Measurements from ENCODE around the gene KMT5B.

Gene KMT5B

GRCh38 chr11:68215524-68216170 lies 2.6 kb upstream of the KMT5B start:
- no peak for DNase-seq (ENCODE audit: low spot score)

- DNase-seq (ENCODE audit: low spot score): no peak
These were observed 2.0 kb upstream of the KMT5B start for GRCh38 chr11:68215087-68215445.

GRCh38 chr11:68214173-68215086 lies 1.3 kb upstream of the KMT5B start:
- no peak for DNase-seq (ENCODE audit: low spot score)

- peak; percentile 92 for DNase-seq (ENCODE audit: low spot score)
These were observed 568 bp upstream of the KMT5B start for GRCh38 chr11:68213555-68214172.

GRCh38 chr11:68212421-68213134 lies 518 bp downstream of the KMT5B start:
- peak; percentile 86 for DNase-seq (ENCODE audit: low spot score)

- DNase-seq (ENCODE audit: low spot score): no peak
These were observed 1.6 kb downstream of the KMT5B start for GRCh38 chr11:68211546-68211945.

GRCh38 chr11:68206211-68206610 lies 6.9 kb downstream of the KMT5B start:
- DNase-seq (ENCODE audit: low spot score): peak; percentile 79

- DNase-seq (ENCODE audit: low spot score): no peak
These were observed 8.7 kb downstream of the KMT5B start for GRCh38 chr11:68204402-68204801.

- no peak for DNase-seq (ENCODE audit: low spot score)
These were observed 10.9 kb downstream of the KMT5B start for GRCh38 chr11:68202165-68202564.

- no peak for DNase-seq (ENCODE audit: low spot score)
These were observed 11.6 kb downstream of the KMT5B start for GRCh38 chr11:68201492-68201891.

- no peak for DNase-seq (ENCODE audit: low spot score)
These were observed 12.5 kb downstream of the KMT5B start for GRCh38 chr11:68200639-68201038.

GRCh38 chr11:68199295-68199987 lies 13.7 kb downstream of the KMT5B start:
- no peak for DNase-seq (ENCODE audit: low spot score)

GRCh38 chr11:68196219-68196618 lies 16.9 kb downstream of the KMT5B start:
- no peak for DNase-seq (ENCODE audit: low spot score)

GRCh38 chr11:68194675-68195294 lies 18.3 kb downstream of the KMT5B start:
- no peak for DNase-seq (ENCODE audit: low spot score)

- no peak for DNase-seq (ENCODE audit: low spot score)
These were observed 20.1 kb downstream of the KMT5B start for GRCh38 chr11:68193018-68193417.

GRCh38 chr11:68191661-68192579 lies 21.2 kb downstream of the KMT5B start:
- no peak for DNase-seq (ENCODE audit: low spot score)

- no peak for DNase-seq (ENCODE audit: low spot score)
These were observed 23.2 kb downstream of the KMT5B start for GRCh38 chr11:68189888-68190287.

GRCh38 chr11:68189082-68189481 lies 24.0 kb downstream of the KMT5B start:
- DNase-seq (ENCODE audit: low spot score): no peak

- no peak for DNase-seq (ENCODE audit: low spot score)
These were observed 27.0 kb downstream of the KMT5B start for GRCh38 chr11:68186061-68186460.

All from hematopoietic multipotent progenitor cell treated with erythropoietin and hydrocortisone succinate and interleukin-3 and kit ligand, for 17 days (in vitro differentiated cells).